OCI-LY3 (cell line): ENCODE data around the gene NR2C2.
A peak's percentile ranks its signal among the peaks of the same experiment; 100 is the strongest.

Experiments
- H2AFZ ChIP-seq: fragments of 200-600, 300-600 bp; shearing (Covaris generic); 2 replicates; pipeline ENCODE4 v1.6.0; 2014; ENCODE audit warnings: antibody characterized with exemption, low read depth, low read length
- H3K27ac ChIP-seq: fragments of 200-600, 300-600 bp; sonication (generic); 2 replicates; pipeline ENCODE4 v1.5.1; 2014; ENCODE audit warnings: mild to moderate bottlenecking, low read length, moderate library complexity, mixed read lengths
- H3K27me3 ChIP-seq: fragments of 200-600, 300-600 bp; sonication (generic); 2 replicates; pipeline ENCODE4 v1.6.1; 2014; ENCODE audit warnings: low read depth, low read length, mixed read lengths
- H3K36me3 ChIP-seq: fragments of 200-600, 300-600 bp; sonication (generic); replicated peaks from 2 replicates; pipeline ENCODE3; 2014; ENCODE audit warnings: low read depth, low read length, mixed read lengths
- H3K4me1 ChIP-seq: fragments of 300-600, 200-600 bp; sonication (generic); 2 replicates; pipeline ENCODE4 v1.6.1; 2014; ENCODE audit warnings: low read length, mixed read lengths
- H3K4me2 ChIP-seq: fragments of 200-600, 300-600 bp; sonication (generic); 2 replicates; pipeline ENCODE4 v1.6.1; 2014; ENCODE audit warnings: low read length, mixed read lengths
- H3K4me3 ChIP-seq: fragments of 300-600, 200-600 bp; sonication (generic); 2 replicates; pipeline ENCODE4 v1.5.1; 2014; ENCODE audit warnings: antibody characterized with exemption, mild to moderate bottlenecking, low read length, moderate library complexity
- H3K79me2 ChIP-seq: fragments of 300-600, 200-600 bp; shearing (Covaris generic); 2 replicates; pipeline ENCODE4 v1.6.1; 2014; ENCODE audit warnings: mild to moderate bottlenecking, low read length, mixed read lengths
- H3K9ac ChIP-seq: fragments of 300-600, 200-600 bp; shearing (Covaris generic); 2 replicates; pipeline ENCODE4 v1.6.0; 2014; ENCODE audit warnings: mild to moderate bottlenecking, low read length, moderate library complexity
- H3K9me3 ChIP-seq: fragments of 200-600, 300-600 bp; shearing (Covaris generic); 2 replicates; pipeline ENCODE4 v1.6.1; 2014; ENCODE audit warnings: low read length, mixed read lengths; ENCODE audit not compliant: insufficient read depth
- H4K20me1 ChIP-seq: fragments of 200-600, 300-600 bp; sonication (generic); 2 replicates; pipeline ENCODE4 v1.6.1; 2016; ENCODE audit warnings: low read length, mixed read lengths; ENCODE audit not compliant: insufficient read depth
- EZH2phosphoT487 ChIP-seq: fragments of 200-600 bp; shearing (Covaris generic); IDR thresholded peaks from 2 replicates; pipeline ENCODE4 v1.6.1; 2018; ENCODE audit warnings: antibody characterized with exemption, mixed run types, low read depth
- TF ChIP-seq, protein P1 (sequence below): fragments of 200-600, 300-600 bp; sonication (generic); IDR thresholded peaks from 2 replicates; pipeline ENCODE4 v1.5.1; 2014; ENCODE audit warnings: antibody characterized with exemption, low read length, low read depth

The NR2C2 gene

DNA sequence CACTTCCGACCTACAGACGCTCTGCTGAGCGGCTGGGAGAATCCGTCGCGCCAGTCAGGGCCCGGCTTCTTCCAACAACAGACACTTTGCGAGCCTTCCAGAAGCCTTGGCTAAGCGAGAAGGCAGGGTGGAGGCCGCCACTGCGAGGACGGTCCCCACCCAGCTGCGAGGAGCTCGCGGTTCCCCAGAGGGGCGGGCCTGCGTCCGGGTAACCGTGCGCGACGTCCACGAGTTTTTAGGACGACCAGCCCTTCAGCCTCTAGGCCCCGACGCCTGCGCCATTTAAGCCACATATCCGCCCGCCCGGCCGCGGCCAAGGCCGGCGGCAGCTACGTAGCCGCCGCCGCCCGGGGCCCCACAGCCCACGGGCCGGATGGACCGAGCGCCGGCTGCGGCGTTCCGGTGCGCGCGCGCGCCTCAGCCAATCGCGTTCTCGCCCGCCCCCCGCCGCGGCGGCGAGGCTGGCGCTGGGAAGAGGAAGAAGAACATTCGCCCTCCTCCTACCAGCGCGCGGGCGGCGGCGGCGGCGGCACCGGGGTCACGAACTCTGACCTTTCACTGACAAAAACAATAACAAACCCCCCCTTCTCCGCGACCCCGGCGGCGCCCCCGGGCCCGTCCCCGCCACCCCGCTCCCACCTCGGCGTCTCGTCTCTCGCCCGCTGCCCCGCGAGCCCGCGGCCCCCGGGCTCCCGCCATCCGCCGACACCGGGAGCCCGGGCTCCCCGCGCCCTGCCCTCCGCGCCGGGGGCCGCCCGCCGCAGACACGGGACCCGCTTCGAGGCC lies at the start of gene NR2C2:
Gene NR2C2, plus strand, starts transcription at position 484 of the 786 bp plus-strand sequence. CDS start 56,332 bp downstream, outside the sequence.
- peaks cover 77% of the 10 kb centered on the region for H3K79me2 ChIP-seq
- H3K9me3 ChIP-seq, result no peaks in the 10 kb centered on the region
- H3K27ac ChIP-seq, result peak within 1 kb of the TSS; percentile 88
- peaks cover 13% of the 10 kb centered on the region for H3K4me1 ChIP-seq
- TF ChIP-seq, protein P1, sequence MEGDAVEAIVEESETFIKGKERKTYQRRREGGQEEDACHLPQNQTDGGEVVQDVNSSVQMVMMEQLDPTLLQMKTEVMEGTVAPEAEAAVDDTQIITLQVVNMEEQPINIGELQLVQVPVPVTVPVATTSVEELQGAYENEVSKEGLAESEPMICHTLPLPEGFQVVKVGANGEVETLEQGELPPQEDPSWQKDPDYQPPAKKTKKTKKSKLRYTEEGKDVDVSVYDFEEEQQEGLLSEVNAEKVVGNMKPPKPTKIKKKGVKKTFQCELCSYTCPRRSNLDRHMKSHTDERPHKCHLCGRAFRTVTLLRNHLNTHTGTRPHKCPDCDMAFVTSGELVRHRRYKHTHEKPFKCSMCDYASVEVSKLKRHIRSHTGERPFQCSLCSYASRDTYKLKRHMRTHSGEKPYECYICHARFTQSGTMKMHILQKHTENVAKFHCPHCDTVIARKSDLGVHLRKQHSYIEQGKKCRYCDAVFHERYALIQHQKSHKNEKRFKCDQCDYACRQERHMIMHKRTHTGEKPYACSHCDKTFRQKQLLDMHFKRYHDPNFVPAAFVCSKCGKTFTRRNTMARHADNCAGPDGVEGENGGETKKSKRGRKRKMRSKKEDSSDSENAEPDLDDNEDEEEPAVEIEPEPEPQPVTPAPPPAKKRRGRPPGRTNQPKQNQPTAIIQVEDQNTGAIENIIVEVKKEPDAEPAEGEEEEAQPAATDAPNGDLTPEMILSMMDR, result no peak
- TF ChIP-seq EZH2phosphoT487, result no peak
- H3K9ac ChIP-seq, result peak within 1 kb of the TSS; percentile 79
- H3K4me3 ChIP-seq, result peak within 1 kb of the TSS; percentile 79
- no peaks in the 10 kb centered on the region for H3K27me3 ChIP-seq
- peak within 1 kb of the TSS; percentile 79 for H2AFZ ChIP-seq
- H3K4me2 ChIP-seq, result peak within 1 kb of the TSS; percentile 91
- H3K36me3 ChIP-seq, result peaks cover 30% of the 10 kb centered on the region
- peaks cover 22% of the 10 kb centered on the region for H4K20me1 ChIP-seq

- no peak overlapping the region for H3K9ac ChIP-seq
- no peak overlapping the region for H3K27ac ChIP-seq
- no peak overlapping the region for H3K4me3 ChIP-seq
- H3K4me2 ChIP-seq, result 0 out of 2 replicates have a peak overlapping the region, but pooled peaks have one; percentile 12
- TF ChIP-seq, protein P1, result no peak
- no peak for TF ChIP-seq EZH2phosphoT487
- no peak overlapping the region for H2AFZ ChIP-seq
- H3K27me3 ChIP-seq, result peaks cover 53% of the 10 kb centered on the region
- H3K79me2 ChIP-seq, result no peaks in the 10 kb centered on the region
- no peaks in the 10 kb centered on the region for H3K4me1 ChIP-seq
- H3K9me3 ChIP-seq, result no peaks in the 10 kb centered on the region
- 0 out of 2 replicates have a peak, but pooled peaks cover 4% of the 10 kb centered on the region for H4K20me1 ChIP-seq
- H3K36me3 ChIP-seq, result no peaks in the 10 kb centered on the region
Observed at GRCh38 chr3:14898929-14899328, 48.5 kb upstream of the NR2C2 start.

- H3K36me3 ChIP-seq, result no peaks in the 10 kb centered on the region
- no peaks in the 10 kb centered on the region; the same call in 1 of the 2 replicates for H3K9me3 ChIP-seq
- no peak overlapping the region for H3K27ac ChIP-seq
- no peaks in the 10 kb centered on the region for H3K4me1 ChIP-seq
- TF ChIP-seq EZH2phosphoT487, result no peak
- TF ChIP-seq, protein P1, result no peak
- no peak overlapping the region for H3K9ac ChIP-seq
- no peak overlapping the region for H2AFZ ChIP-seq
- H3K4me3 ChIP-seq, result no peak overlapping the region
- peaks cover 52% of the 10 kb centered on the region for H3K27me3 ChIP-seq
- no peak overlapping the region for H3K4me2 ChIP-seq
- H3K79me2 ChIP-seq, result no peaks in the 10 kb centered on the region
- 0 out of 2 replicates have a peak, but pooled peaks cover 4% of the 10 kb centered on the region for H4K20me1 ChIP-seq
Observed at GRCh38 chr3:14899993-14900618, 47.3 kb upstream of the NR2C2 start.
